Large intestine (tissue), 12 donors: ENCODE data around the gene IFT172. TPM values are rescaled to one million over a fixed set of nuclear protein-coding genes. Genes with fewer than 3 reads are reported as not detected.
"Not testable (repeated sequence)": the region's sequence is repeated elsewhere in the genome, so short reads cannot be mapped to it uniquely, and the experiment has no call there.

Experiments used
- DNase-seq, 2 donors: peaks; one replicate each; pipeline versions ENCODE4 v3.0.0 to v3.0.0-alpha.2; 2013
- H3K27ac ChIP-seq: one replicate; pipeline ENCODE4 v1.5.1; 2013; ENCODE audit warnings: low read length
- H3K27me3 ChIP-seq: 2 replicates; pipeline ENCODE4 v1.6.1; 2013; ENCODE audit warnings: low read length; ENCODE audit not compliant: control insufficient read depth, insufficient read depth
- H3K36me3 ChIP-seq: 2 replicates; pipeline ENCODE4 v1.6.1; 2013; ENCODE audit warnings: low read length; ENCODE audit not compliant: control insufficient read depth, insufficient read depth
- H3K4me1 ChIP-seq: one replicate; pipeline ENCODE4 v1.6.1; 2013; ENCODE audit warnings: low read length; ENCODE audit not compliant: control insufficient read depth, insufficient read depth
- H3K4me3 ChIP-seq: one replicate; pipeline ENCODE4 v1.5.1; 2013; ENCODE audit warnings: low read length
- H3K9me3 ChIP-seq: one replicate; pipeline ENCODE4 v1.6.1; 2013; ENCODE audit warnings: mild to moderate bottlenecking, low read depth, low read length, moderate library complexity; ENCODE audit not compliant: control insufficient read depth
- WGBS: methylation state at CpG from one replicate; pipeline ENCODE4 v1.1.5; 2013; ENCODE audit warnings: low lambda C conversion rate; ENCODE audit not compliant: insufficient coverage; 5-methylcytosine and 5-hydroxymethylcytosine counted together
- long read RNA-seq, 11 donors: transcript quantifications; one replicate each; lab custom pipeline, GENCODE V29; 2026
- polyA plus RNA-seq: library from polyadenylated mRNA; unstranded; fragments of 120-200 nt; gene quantifications from one replicate; pipeline ENCODE4 v1.2.1, GENCODE V29; 2013

IFT172 gene, protein sequence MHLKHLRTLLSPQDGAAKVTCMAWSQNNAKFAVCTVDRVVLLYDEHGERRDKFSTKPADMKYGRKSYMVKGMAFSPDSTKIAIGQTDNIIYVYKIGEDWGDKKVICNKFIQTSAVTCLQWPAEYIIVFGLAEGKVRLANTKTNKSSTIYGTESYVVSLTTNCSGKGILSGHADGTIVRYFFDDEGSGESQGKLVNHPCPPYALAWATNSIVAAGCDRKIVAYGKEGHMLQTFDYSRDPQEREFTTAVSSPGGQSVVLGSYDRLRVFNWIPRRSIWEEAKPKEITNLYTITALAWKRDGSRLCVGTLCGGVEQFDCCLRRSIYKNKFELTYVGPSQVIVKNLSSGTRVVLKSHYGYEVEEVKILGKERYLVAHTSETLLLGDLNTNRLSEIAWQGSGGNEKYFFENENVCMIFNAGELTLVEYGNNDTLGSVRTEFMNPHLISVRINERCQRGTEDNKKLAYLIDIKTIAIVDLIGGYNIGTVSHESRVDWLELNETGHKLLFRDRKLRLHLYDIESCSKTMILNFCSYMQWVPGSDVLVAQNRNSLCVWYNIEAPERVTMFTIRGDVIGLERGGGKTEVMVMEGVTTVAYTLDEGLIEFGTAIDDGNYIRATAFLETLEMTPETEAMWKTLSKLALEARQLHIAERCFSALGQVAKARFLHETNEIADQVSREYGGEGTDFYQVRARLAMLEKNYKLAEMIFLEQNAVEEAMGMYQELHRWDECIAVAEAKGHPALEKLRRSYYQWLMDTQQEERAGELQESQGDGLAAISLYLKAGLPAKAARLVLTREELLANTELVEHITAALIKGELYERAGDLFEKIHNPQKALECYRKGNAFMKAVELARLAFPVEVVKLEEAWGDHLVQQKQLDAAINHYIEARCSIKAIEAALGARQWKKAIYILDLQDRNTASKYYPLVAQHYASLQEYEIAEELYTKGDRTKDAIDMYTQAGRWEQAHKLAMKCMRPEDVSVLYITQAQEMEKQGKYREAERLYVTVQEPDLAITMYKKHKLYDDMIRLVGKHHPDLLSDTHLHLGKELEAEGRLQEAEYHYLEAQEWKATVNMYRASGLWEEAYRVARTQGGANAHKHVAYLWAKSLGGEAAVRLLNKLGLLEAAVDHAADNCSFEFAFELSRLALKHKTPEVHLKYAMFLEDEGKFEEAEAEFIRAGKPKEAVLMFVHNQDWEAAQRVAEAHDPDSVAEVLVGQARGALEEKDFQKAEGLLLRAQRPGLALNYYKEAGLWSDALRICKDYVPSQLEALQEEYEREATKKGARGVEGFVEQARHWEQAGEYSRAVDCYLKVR (N-terminal part only)
- 30.7 TPM for polyA plus RNA-seq
- long read RNA-seq, donor 1, partial matches to known transcripts = 7 of 7 reads
- long read RNA-seq, donor 1, other reads (novel, unspliced or antisense) = 0 of 7 reads
- long read RNA-seq, donor 2, partial matches to known transcripts = 0 of 9 reads
- long read RNA-seq, donor 2, other reads (novel, unspliced or antisense) = 8 of 9 reads
- long read RNA-seq, donor 3 = 0 reads
- long read RNA-seq, donor 4 = 0 reads
- long read RNA-seq, donor 5 = 0 reads
- long read RNA-seq, donor 6, partial matches to known transcripts = 0 of 1 reads
- long read RNA-seq, donor 6, other reads (novel, unspliced or antisense) = 0 of 1 reads
- long read RNA-seq, donor 7, partial matches to known transcripts = 0 of 1 reads
- long read RNA-seq, donor 7, other reads (novel, unspliced or antisense) = 0 of 1 reads
- long read RNA-seq, donor 8, partial matches to known transcripts = 0 of 14 reads
- long read RNA-seq, donor 8, other reads (novel, unspliced or antisense) = 13 of 14 reads
- long read RNA-seq, donor 9, partial matches to known transcripts = 0 of 7 reads
- long read RNA-seq, donor 9, other reads (novel, unspliced or antisense) = 6 of 7 reads
- long read RNA-seq, donor 10, partial matches to known transcripts = 0 of 1 reads
- long read RNA-seq, donor 10, other reads (novel, unspliced or antisense) = 0 of 1 reads
- long read RNA-seq, donor 11, partial matches to known transcripts = 0 of 1 reads
- long read RNA-seq, donor 11, other reads (novel, unspliced or antisense) = 0 of 1 reads

DNA sequence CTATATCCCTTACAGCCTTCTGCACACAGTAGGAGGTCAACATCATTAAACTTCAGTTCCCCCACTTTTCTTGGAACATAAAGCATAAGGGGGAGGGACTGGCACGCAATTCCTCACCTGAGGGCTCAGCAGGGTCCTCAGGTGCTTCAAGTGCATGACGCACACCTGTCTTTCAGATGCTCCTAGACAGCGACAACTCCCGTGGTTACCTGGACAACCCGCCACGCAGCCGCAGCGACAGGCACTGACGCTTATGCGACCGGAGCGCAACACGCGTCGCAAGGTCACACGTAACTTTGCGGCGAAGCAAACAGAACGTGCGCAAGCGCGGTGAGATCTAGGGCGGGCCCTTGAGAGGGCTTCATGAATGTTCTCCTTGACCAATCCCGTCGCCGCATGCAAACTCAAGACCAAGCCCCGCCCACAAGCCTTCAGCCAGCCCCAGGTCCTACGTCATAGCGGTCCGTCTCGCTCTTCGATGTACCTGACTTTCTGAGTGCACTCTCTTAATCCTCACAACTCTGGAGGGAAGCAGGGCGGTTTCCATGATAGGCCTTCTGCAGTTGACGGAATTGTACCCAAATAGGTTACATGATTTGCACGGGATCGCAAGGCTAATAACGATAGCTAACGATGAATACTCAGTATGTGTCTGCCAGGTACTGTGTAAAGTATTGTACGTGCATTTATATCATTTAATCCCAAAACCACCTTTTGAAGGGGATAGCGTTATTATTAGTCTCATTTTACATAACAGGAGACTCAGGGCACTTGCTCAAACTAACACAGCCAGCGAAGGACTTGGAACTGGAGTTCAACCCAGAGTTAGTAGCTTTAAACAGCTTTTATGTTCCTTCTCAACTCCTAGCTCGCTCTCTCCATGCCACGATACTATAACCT lies at the start of gene IFT172:
Gene IFT172, minus strand, starts transcription at position 246 of the 900 bp plus-strand sequence. Its CDS starts 90 bp downstream, at position 156.
- 53% methylated on average over 3 of the region's 43 CpGs for WGBS
- Histone ChIP-seq H3K4me1 (peaks cover 13% of the 10 kb centered on the region), H3K4me3 (peak within 1 kb of the TSS; percentile 57), H3K27me3 (peaks cover 14% of the 10 kb centered on the region), H3K27ac (peak within 1 kb of the TSS; percentile 77), H3K9me3 (no peaks in the 10 kb centered on the region), H3K36me3 (no peaks in the 10 kb centered on the region)
- DNase-seq = peak; percentile 100

DNA sequence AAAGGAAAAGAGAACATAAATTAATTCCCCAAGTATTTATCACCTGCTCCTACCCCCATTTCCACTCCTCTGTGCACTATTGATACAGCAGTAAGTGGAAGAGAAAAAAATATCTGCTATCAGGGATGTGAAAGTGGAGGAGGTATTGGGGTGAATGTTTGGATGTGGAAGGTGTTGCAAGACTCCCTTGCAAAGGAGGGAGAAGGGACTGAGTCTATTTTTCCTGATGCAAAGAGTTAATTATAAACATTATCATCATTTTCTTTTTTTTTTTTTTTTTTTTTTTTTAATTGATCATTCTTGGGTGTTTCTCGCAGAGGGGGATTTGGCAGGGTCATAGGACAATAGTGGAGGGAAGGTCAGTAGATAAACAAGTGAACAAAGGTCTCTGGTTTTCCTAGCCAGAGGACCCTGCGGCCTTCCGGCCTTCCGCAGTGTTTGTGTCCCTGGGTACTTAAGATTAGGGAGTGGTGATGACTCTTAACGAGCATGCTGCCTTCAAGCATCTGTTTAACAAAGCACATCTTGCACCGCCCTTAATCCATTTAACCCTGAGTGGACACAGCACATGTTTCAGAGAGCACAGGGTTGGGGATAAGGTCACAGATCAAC lies 49.4 kb upstream of the IFT172 start:
- not testable (repeated sequence) for H3K27ac ChIP-seq, DNase-seq, H3K9me3 ChIP-seq, H3K4me3 ChIP-seq, H3K4me1 ChIP-seq, H3K27me3 ChIP-seq, H3K36me3 ChIP-seq
- no CpG with 5 or more reads among the region's 6 CpGs for WGBS

DNA sequence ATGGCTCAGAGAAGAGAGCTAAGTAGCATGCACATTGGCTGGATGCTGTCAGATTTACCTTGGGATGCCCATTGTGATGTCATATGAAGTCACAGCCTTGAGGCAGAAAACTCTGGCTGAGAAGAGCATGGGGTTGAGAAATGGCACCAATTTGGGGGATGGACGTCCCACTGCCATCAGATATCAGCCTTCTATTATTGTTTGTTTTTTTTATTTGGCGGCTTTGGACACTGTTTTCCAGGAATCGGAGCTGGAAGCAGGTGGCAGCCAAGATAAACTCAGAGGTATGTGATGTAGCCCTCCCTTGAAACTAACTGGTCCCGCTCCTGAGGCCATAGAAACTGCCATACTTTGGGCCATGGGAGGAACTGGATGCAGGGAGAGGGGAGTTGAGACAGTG lies 47.7 kb upstream of the IFT172 start:
- Histone ChIP-seq H3K36me3 (no peaks in the 10 kb centered on the region), H3K27me3 (peaks cover 7% of the 10 kb centered on the region), H3K27ac (no peak overlapping the region), H3K4me3 (no peak overlapping the region), H3K9me3 (peaks cover 3% of the 10 kb centered on the region), H3K4me1 (no peaks in the 10 kb centered on the region)
- no peak for DNase-seq
- WGBS = no CpG with 5 or more reads among the region's 4 CpGs

DNA sequence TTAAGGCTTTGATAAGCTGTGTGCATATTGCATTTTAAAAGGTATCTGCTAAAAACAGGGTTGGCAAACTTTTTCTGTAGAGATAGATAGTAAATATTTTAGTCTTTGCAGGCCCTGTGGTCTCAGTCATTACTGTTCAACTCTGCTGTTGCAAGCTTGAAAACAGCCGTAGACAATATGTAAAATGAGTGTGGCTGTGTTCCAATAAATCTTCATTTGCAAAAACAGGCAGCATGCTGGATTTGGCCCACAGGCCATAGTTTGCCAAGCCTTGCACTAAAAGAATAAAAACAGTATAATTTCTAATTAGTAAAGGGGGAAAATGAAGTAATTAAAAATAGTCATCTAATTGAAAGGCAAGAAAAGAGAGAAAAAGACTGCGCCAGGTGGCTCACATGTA lies 42.4 kb upstream of the IFT172 start:
- Histone ChIP-seq H3K4me3 (no peak overlapping the region), H3K9me3 (no peaks in the 10 kb centered on the region), H3K4me1 (no peaks in the 10 kb centered on the region), H3K27me3 (peaks cover 4% of the 10 kb centered on the region), H3K27ac (no peak overlapping the region), H3K36me3 (no peaks in the 10 kb centered on the region)
- no peak for DNase-seq
- no CpG with 5 or more reads among the region's 2 CpGs for WGBS

DNA sequence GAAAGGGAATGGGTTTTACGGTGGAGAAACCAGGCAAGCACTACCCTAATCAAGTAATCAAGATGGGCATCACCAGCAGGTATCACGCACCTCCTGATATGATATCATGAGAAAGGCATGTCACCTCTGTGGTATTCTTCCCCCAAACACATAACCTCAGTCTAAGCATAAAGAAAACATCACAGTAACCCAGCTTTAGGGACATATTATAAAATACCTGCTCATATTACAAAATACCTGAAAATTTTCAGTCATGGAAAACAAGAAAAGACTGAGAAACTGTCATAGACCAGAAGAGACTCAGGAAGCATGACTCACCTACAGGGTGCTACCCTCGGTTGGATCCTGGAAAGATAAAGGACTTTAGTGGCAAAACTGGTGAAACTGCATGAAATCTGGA lies 37.6 kb upstream of the IFT172 start:
- Histone ChIP-seq H3K27me3 (peaks cover 4% of the 10 kb centered on the region), H3K36me3 (no peaks in the 10 kb centered on the region), H3K27ac (no peak overlapping the region), H3K4me3 (no peak overlapping the region), H3K9me3 (no peaks in the 10 kb centered on the region), H3K4me1 (no peaks in the 10 kb centered on the region)
- WGBS = no CpG with 5 or more reads among the region's 3 CpGs
- no peak for DNase-seq

DNA sequence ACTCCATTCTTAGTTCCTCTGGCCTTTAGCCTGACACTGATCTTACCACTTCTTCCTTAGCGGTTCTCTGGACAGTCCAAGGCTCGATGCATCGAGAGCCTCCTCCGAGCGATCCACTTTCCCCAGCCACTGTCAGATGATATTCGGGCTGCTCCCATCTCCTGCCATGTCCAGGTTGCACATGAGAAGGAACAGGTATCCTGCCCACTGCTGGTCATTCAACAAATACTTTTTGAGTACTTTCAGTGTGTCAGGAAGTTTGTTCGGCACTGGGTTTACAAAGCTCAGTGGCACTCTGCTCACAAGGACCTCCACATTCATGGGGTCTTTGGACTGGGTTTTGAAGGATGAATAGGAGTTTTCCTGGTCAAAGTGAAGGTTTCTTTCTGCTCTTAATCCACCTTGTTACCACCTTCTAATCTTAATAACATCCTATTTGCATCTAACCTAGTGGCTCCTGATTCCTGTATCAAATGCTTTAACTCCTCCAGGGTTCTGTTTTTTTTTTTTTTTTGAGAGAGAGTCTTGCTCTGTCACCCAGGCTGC lies 32.9 kb upstream of the IFT172 start:
- no peak for DNase-seq
- Histone ChIP-seq H3K9me3 (no peaks in the 10 kb centered on the region), H3K27me3 (peaks cover 2% of the 10 kb centered on the region), H3K4me1 (no peaks in the 10 kb centered on the region), H3K4me3 (no peak overlapping the region), H3K36me3 (no peaks in the 10 kb centered on the region), H3K27ac (no peak overlapping the region)
- no CpG with 5 or more reads among the region's 7 CpGs for WGBS

DNA sequence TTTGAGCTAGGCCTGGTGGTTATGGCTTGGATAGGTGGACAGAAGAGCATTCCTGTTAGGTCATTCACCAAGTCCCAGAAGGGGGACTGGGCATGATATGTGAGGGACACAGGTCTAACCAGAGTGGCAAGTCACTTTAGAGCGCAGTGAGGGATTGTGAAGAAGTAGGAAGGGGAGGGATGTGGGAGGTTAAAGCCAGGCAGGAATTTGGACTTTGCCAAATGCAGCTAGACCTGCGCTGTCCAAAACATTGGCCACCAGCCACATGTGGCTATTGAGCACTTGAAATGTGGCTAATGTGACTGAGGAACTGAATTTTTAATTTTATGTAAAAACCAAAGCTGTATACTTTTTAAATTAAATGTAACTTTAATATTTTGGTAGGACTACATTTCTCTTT lies 30.8 kb upstream of the IFT172 start:
- peaks cover 2% of the 10 kb centered on the region for H3K27me3 ChIP-seq
- no peaks in the 10 kb centered on the region for H3K36me3 ChIP-seq
- no CpG with 5 or more reads among the region's 2 CpGs for WGBS
- H3K27ac ChIP-seq = no peak overlapping the region
- H3K4me1 ChIP-seq = no peaks in the 10 kb centered on the region
- no peak for DNase-seq
- no peaks in the 10 kb centered on the region for H3K9me3 ChIP-seq
- H3K4me3 ChIP-seq = no peak overlapping the region

DNA sequence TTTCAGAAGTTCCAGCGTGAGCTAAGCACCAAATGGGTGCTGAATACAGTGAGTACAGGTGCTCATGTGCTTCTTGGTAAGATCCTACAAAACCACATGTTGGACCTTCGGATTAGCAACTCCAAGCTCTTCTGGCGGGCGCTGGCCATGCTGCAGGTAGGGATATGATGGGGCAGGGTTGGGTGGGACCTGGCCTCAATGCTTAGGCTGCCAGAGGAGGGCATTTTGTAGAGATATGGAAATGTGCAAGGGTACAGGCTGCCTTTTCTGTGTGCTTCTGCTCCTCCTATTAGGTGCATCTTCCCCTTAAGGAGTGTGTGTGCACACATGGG lies 29.2 kb upstream of the IFT172 start:
- no CpG with 5 or more reads among the region's 4 CpGs for WGBS
- Histone ChIP-seq H3K36me3 (no peaks in the 10 kb centered on the region), H3K27me3 (peaks cover 2% of the 10 kb centered on the region)

More for the DNA sequence above, 29.2 kb upstream of the IFT172 start:
- H3K9me3 ChIP-seq = no peaks in the 10 kb centered on the region
- DNase-seq = no peak
- H3K27ac ChIP-seq = no peak overlapping the region
- H3K4me1 ChIP-seq = no peaks in the 10 kb centered on the region
- no peak overlapping the region for H3K4me3 ChIP-seq
